ENCODE data around the gene GRB14. TPM values are rescaled to one million over a fixed set of nuclear protein-coding genes. Genes with fewer than 3 reads are reported as not detected.

The GRB14 gene
- total RNA-seq, 2 experiments from 2014 or later = not detected

GRCh38 chr2:164545484-164545883 is 75.8 kb downstream of the GRB14 start:
- Histone ChIP-seq H2AFZ (ENCODE audit: low read length) (no peak overlapping the region), H3K4me2 (ENCODE audit: low read length) (no peak overlapping the region), H3K36me3 (ENCODE audit: insufficient read depth, low read length) (no peaks in the 10 kb centered on the region), H3K4me3 (ENCODE audit: low read depth, low read length, poor library complexity, severe bottlenecking) (no peak overlapping the region), H3K9me2 (ENCODE audit: insufficient read depth, low read length) (no peaks in the 10 kb centered on the region), H3K4me1 (ENCODE audit: insufficient read depth, low read length, poor library complexity, severe bottlenecking) (no peaks in the 10 kb centered on the region), H3K9me3 (ENCODE audit: low read length) (no peaks in the 10 kb centered on the region), H3K27ac (ENCODE audit: low read depth, low read length, poor library complexity, severe bottlenecking) (no peak overlapping the region), H4K20me1 (ENCODE audit: insufficient read depth, low read length) (no peaks in the 10 kb centered on the region), H3K79me2 (ENCODE audit: insufficient read depth, low read depth, low read length) (no peaks in the 10 kb centered on the region)
- TF ChIP-seq EZH2phosphoT487 (IDR thresholded peaks at IDR 0.05; ENCODE audit: borderline replicate concordance, low read depth, low read length) = no peak
- no peak for TF ChIP-seq CTCF (conservative IDR thresholded peaks at IDR 0.05; ENCODE audit: low read length)
- CTCF ChIA-PET (ENCODE audit: unreplicated experiment) = no interaction called here
- intact Hi-C loops (cut with micrococcal nuclease; ENCODE audit: unreplicated experiment) = no loop called here
- BruUV-seq (replicated peaks) = no TSS peak
- DNase-seq (ENCODE audit: low spot score) = no peak
- POLR2A ChIA-PET = no interaction called here

GRCh38 chr2:164542581-164543021 is 78.7 kb downstream of the GRB14 start:
- Histone ChIP-seq H3K9me3 (ENCODE audit: low read length) (no peaks in the 10 kb centered on the region), H3K4me3 (ENCODE audit: low read depth, low read length, poor library complexity, severe bottlenecking) (no peak overlapping the region), H2AFZ (ENCODE audit: low read length) (no peak overlapping the region), H3K79me2 (ENCODE audit: insufficient read depth, low read depth, low read length) (no peaks in the 10 kb centered on the region), H3K9me2 (ENCODE audit: insufficient read depth, low read length) (no peaks in the 10 kb centered on the region), H3K27ac (ENCODE audit: low read depth, low read length, poor library complexity, severe bottlenecking) (no peak overlapping the region), H3K4me2 (ENCODE audit: low read length) (no peak overlapping the region), H3K4me1 (ENCODE audit: insufficient read depth, low read length, poor library complexity, severe bottlenecking) (no peaks in the 10 kb centered on the region), H4K20me1 (ENCODE audit: insufficient read depth, low read length) (no peaks in the 10 kb centered on the region), H3K36me3 (ENCODE audit: insufficient read depth, low read length) (no peaks in the 10 kb centered on the region)
- DNase-seq (ENCODE audit: low spot score) = no peak
- no TSS peak for BruUV-seq (replicated peaks)
- POLR2A ChIA-PET = no interaction called here
- intact Hi-C loops (cut with micrococcal nuclease; ENCODE audit: unreplicated experiment) = no loop called here
- TF ChIP-seq CTCF (conservative IDR thresholded peaks at IDR 0.05; ENCODE audit: low read length) (no peak), EZH2phosphoT487 (IDR thresholded peaks at IDR 0.05; ENCODE audit: borderline replicate concordance, low read depth, low read length) (no peak)
- CTCF ChIA-PET (ENCODE audit: unreplicated experiment) = no interaction called here

GRCh38 chr2:164538240-164538866 is 82.9 kb downstream of the GRB14 start:
- no peak overlapping the region for H3K4me3 ChIP-seq (ENCODE audit: low read depth, low read length, poor library complexity, severe bottlenecking)
- H3K9me2 ChIP-seq (ENCODE audit: insufficient read depth, low read length) = no peaks in the 10 kb centered on the region
- intact Hi-C loops (cut with micrococcal nuclease; ENCODE audit: unreplicated experiment) = loop anchor here (5.0 kb wide), 1 partner anchor 1191 kb away; no protein-coding TSS in a partner anchor
- DNase-seq (ENCODE audit: low spot score) = peak; percentile 23
- H3K9me3 ChIP-seq (ENCODE audit: low read length) = no peaks in the 10 kb centered on the region
- no peaks in the 10 kb centered on the region for H3K4me1 ChIP-seq (ENCODE audit: insufficient read depth, low read length, poor library complexity, severe bottlenecking)
- no peaks in the 10 kb centered on the region for H3K36me3 ChIP-seq (ENCODE audit: insufficient read depth, low read length)
- TF ChIP-seq CTCF (conservative IDR thresholded peaks at IDR 0.05; ENCODE audit: low read length) (peak; percentile 81), EZH2phosphoT487 (IDR thresholded peaks at IDR 0.05; ENCODE audit: borderline replicate concordance, low read depth, low read length) (no peak)
- ChIA-PET POLR2A (no interaction called here), CTCF (ENCODE audit: unreplicated experiment) (no interaction called here)
- no peak overlapping the region for H3K4me2 ChIP-seq (ENCODE audit: low read length)
- no peaks in the 10 kb centered on the region for H3K79me2 ChIP-seq (ENCODE audit: insufficient read depth, low read depth, low read length)
- H2AFZ ChIP-seq (ENCODE audit: low read length) = no peak overlapping the region
- no peaks in the 10 kb centered on the region for H4K20me1 ChIP-seq (ENCODE audit: insufficient read depth, low read length)
- BruUV-seq (replicated peaks) = no TSS peak
- H3K27ac ChIP-seq (ENCODE audit: low read depth, low read length, poor library complexity, severe bottlenecking) = no peak overlapping the region
